GM12878 (cell line): ENCODE measurements around the gene GJA8. TPM values are rescaled to one million over a fixed set of nuclear protein-coding genes. Genes with fewer than 3 reads are reported as not detected.

Source experiments
- ATAC-seq: fragments of 200-7000 bp; cut with Tn5 transposase; 3 replicates; pipeline ENCODE4 v1.9.1; 2020; ENCODE audit warnings: mild to moderate bottlenecking, moderate library complexity
- BruUV-seq: library from RNA; stranded (reverse); fragments of 400-500 nt; replicated peaks from 2 replicates; lab custom pipeline; 2021; lab: Mats Ljungman, UMichigan
- CTCF ChIA-PET: fragments of 300-600 bp; sonication (Branson Sonifier 250); formaldehyde crosslinking; extraction: SDS; loops from one replicate; lab custom pipeline; 2021; ENCODE audit warnings: inconsistent platforms; lab: Yijun Ruan, JAX
- POLR2A ChIA-PET: fragments of 350-600 bp; formaldehyde crosslinking; extraction: SDS; loops from one replicate; lab custom pipeline; 2021; ENCODE audit warnings: inconsistent platforms; lab: Charles Lee
- RAD21 ChIA-PET: fragments of 300-600 bp; sonication (Branson Sonifier 250); formaldehyde crosslinking; loops from one replicate; lab custom pipeline; 2023; ENCODE audit warnings: antibody characterized with exemption; ENCODE audit not compliant: unreplicated experiment; lab: Charles Lee
- SMC1A ChIA-PET: fragments of 300-600 bp; sonication (Branson Sonifier 250); formaldehyde crosslinking; loops from one replicate; lab custom pipeline; 2023; ENCODE audit not compliant: unreplicated experiment, uncharacterized antibody; lab: Charles Lee
- DNase-seq: peaks from one replicate; pipeline ENCODE4 v3.0.0-alpha.2; 2011; ENCODE audit warnings: low read depth, low spot score
- FAIRE-seq: peaks from 3 replicates; lab custom pipeline; 2011; peaks lifted over from hg19 to GRCh38; lab: Jason Lieb, UNC
- H2AFZ ChIP-seq: 2 replicates; pipeline ENCODE4 v1.6.0; 2011; ENCODE audit warnings: low read depth, low read length, control low read depth; ENCODE audit not compliant: control insufficient read depth
- H3K27ac ChIP-seq: 2 replicates; pipeline ENCODE4 v1.5.1; 2011; ENCODE audit warnings: control low read depth; ENCODE audit not compliant: control insufficient read depth, insufficient read depth
- H3K27me3 ChIP-seq, 2 experiments: replicated peaks in 1 of 2; 2 replicates each; pipeline versions ENCODE4 v1.6.0 to v1.6.1; 2011; ENCODE audit warnings: low read length in 1 of 2; ENCODE audit not compliant: control insufficient read depth in 2 of 2, insufficient read depth in 2 of 2
- H3K36me3 ChIP-seq, 2 experiments: 2 replicates each; pipeline ENCODE4 v1.5.1; 2011; ENCODE audit warnings: low read length in 1 of 2; ENCODE audit not compliant: control insufficient read depth in 2 of 2, insufficient read depth in 2 of 2
- H3K4me1 ChIP-seq: 2 replicates; pipeline ENCODE4 v1.6.1; 2011; ENCODE audit warnings: mild to moderate bottlenecking, low read length, moderate library complexity, mixed read lengths; ENCODE audit not compliant: control insufficient read depth, insufficient read depth
- H3K4me2 ChIP-seq: 2 replicates; pipeline ENCODE4 v1.6.0; 2011; ENCODE audit warnings: control low read depth; ENCODE audit not compliant: control insufficient read depth, insufficient read depth
- H3K4me3 ChIP-seq: fragments of 200-600 bp; sonication (generic); 2 replicates; pipeline ENCODE4 v1.5.1; 2016
- H3K79me2 ChIP-seq: 2 replicates; pipeline ENCODE4 v1.6.0; 2011; ENCODE audit warnings: low read length; ENCODE audit not compliant: control insufficient read depth, insufficient read depth
- H3K9ac ChIP-seq: 2 replicates; pipeline ENCODE4 v1.8.0; 2011; ENCODE audit warnings: low read length, control low read depth, mixed read lengths; ENCODE audit not compliant: control insufficient read depth, insufficient read depth
- H3K9me3 ChIP-seq: replicated peaks from 3 replicates; pipeline ENCODE4 v1.5.1; 2011; ENCODE audit warnings: mild to moderate bottlenecking, low read length; ENCODE audit not compliant: control insufficient read depth, insufficient read depth
- H4K20me1 ChIP-seq: 2 replicates; pipeline ENCODE4 v1.6.0; 2011; ENCODE audit not compliant: control insufficient read depth, insufficient read depth
- CEBPB ChIP-seq, 2 experiments: fragments of 150-350 bp in 1 of 2; IDR thresholded peaks; 2 replicates each; pipeline ENCODE4 v1.6.1; 2012 to 2014; ENCODE audit warnings: low read depth in 2 of 2, low read length in 2 of 2, borderline replicate concordance in 1 of 2, inconsistent platforms in 1 of 2
- DPF2 ChIP-seq: fragments of 450-650 bp; IDR thresholded peaks from 2 replicates; pipeline ENCODE4 v1.6.1; 2017; ENCODE audit warnings: mild to moderate bottlenecking
- FOXK2 ChIP-seq: fragments of 450-650 bp; IDR thresholded peaks from 2 replicates; pipeline ENCODE4 v1.6.1; 2017; ENCODE audit warnings: mild to moderate bottlenecking, moderate library complexity
- IKZF2 ChIP-seq, 2 experiments: fragments of 450-650 bp; IDR thresholded peaks; 2 replicates each; pipeline ENCODE4 v1.6.1; 2017; ENCODE audit warnings: mild to moderate bottlenecking in 2 of 2, moderate library complexity in 2 of 2
- IRF4 ChIP-seq: IDR thresholded peaks from 2 replicates; pipeline ENCODE4 v1.6.1; 2011; ENCODE audit warnings: low read depth, low read length
- NFYB ChIP-seq: IDR thresholded peaks from 2 replicates; pipeline ENCODE4 v1.6.1; 2011; ENCODE audit warnings: low read depth, mild to moderate bottlenecking, low read length, improper control_type of control experiment, moderate library complexity; ENCODE audit not compliant: insufficient read depth
- NR2C2 ChIP-seq: IDR thresholded peaks from 2 replicates; pipeline ENCODE4 v1.6.1; 2011; ENCODE audit warnings: borderline replicate concordance, low read depth; ENCODE audit not compliant: control insufficient read depth, insufficient read length
- PAX5 ChIP-seq: IDR thresholded peaks from 2 replicates; pipeline ENCODE4 v1.6.1; 2011; ENCODE audit warnings: low read depth, low read length, borderline replicate concordance
- RB1 ChIP-seq: fragments of 450-650 bp; formaldehyde crosslinking; IDR thresholded peaks from 2 replicates; pipeline ENCODE4 v1.6.1; 2017; ENCODE audit warnings: mild to moderate bottlenecking, borderline replicate concordance
- RELA ChIP-seq: fragments of 450-650 bp; IDR thresholded peaks from 2 replicates; pipeline ENCODE4 v1.8.0; 2014; ENCODE audit warnings: borderline replicate concordance; ENCODE audit not compliant: partially characterized antibody
- SMAD1 ChIP-seq: fragments of 450-650 bp; IDR thresholded peaks from 2 replicates; pipeline ENCODE4 v1.6.1; 2018; ENCODE audit warnings: mild to moderate bottlenecking, low read depth; ENCODE audit not compliant: partially characterized antibody
- TCF7 ChIP-seq: IDR thresholded peaks from 2 replicates; pipeline ENCODE4 v1.6.1; 2014; ENCODE audit warnings: antibody characterized with exemption, borderline replicate concordance
- YY1 ChIP-seq: IDR thresholded peaks from 2 replicates; pipeline ENCODE4 v1.6.1; 2011; ENCODE audit warnings: low read depth, mild to moderate bottlenecking, low read length
- WGBS: methylation state at CpG from one replicate; pipeline ENCODE4 v1.1.6; 2016; ENCODE audit warnings: low lambda C conversion rate; ENCODE audit not compliant: insufficient replicate concordance, insufficient coverage; ENCODE audit errors: missing lambda C conversion rate; 5-methylcytosine and 5-hydroxymethylcytosine counted together
- in situ Hi-C: fragments of 300-500 bp; cut with MboI; formaldehyde crosslinking; loops from 9 replicates; pipeline ENCODE4 v1.14.3; 2018; ENCODE audit warnings: mixed read lengths
- intact Hi-C: fragments of 100-400 bp; cut with micrococcal nuclease; formaldehyde crosslinking; loops from one replicate; pipeline ENCODE4 v1.14.2; 2022; ENCODE audit not compliant: unreplicated experiment
- polyA plus RNA-seq, 11 experiments: library from polyadenylated mRNA; depleted of rRNA in 4 of 11; unstranded in 6 of 11; stranded (reverse) in 5 of 11; fragments of >200 nt; fragmentation: Nextera tagmentation in 4 of 11; fragmentation: Illumina TruSeq in 1 of 11; extraction: Ambion mirVana in 4 of 11; extraction: Trizol in 1 of 11; gene quantifications; 1 replicate in 1 of 11; 2 replicates in 10 of 11; pipeline versions ENCODE4 v1.2.1 to v1.2.3, GENCODE V29; 2011 to 2016; ENCODE audit warnings: inconsistent platforms in 2 of 11, missing spikeins in 2 of 11, low read depth in 1 of 11
- total RNA-seq, 4 experiments: library from RNA; depleted of rRNA in 3 of 4; stranded (reverse); fragments of >200 nt in 3 of 4; fragmentation: Illumina TruSeq in 1 of 4; extraction: Trizol in 1 of 4; gene quantifications; 2 replicates each; pipeline versions ENCODE4 v1.2.1 to v1.2.3, GENCODE V29; 2013 to 2021
- TF ChIP-seq, protein P1 (sequence below), 3 experiments: IDR thresholded peaks in 2 of 3; conservative IDR thresholded peaks in 1 of 3; 2 replicates each; pipeline ENCODE4 v1.5.1; 2011; ENCODE audit warnings: low read depth in 3 of 3, low read length in 3 of 3, mild to moderate bottlenecking in 3 of 3, control low read depth in 2 of 3, moderate library complexity in 2 of 3, inconsistent platforms in 1 of 3, mixed read lengths in 1 of 3; ENCODE audit not compliant: control insufficient read depth in 2 of 3, insufficient read depth in 1 of 3; ENCODE audit errors: extremely low read depth in 1 of 3
- TF ChIP-seq, protein P2 (sequence below): fragments of 450-650 bp; IDR thresholded peaks from 2 replicates; pipeline ENCODE4 v1.6.1; 2017; ENCODE audit warnings: mild to moderate bottlenecking, moderate library complexity
- TF ChIP-seq, protein P3 (sequence below): IDR thresholded peaks from 2 replicates; pipeline ENCODE4 v1.6.1; 2011; ENCODE audit warnings: low read depth, low read length, improper control_type of control experiment, borderline replicate concordance

The GJA8 gene
- total and polyA plus RNA-seq, 10 of the 15 experiments (the other 5 are each of a cell fraction or from before 2014, with no cell fraction given), result not detected

DNA sequence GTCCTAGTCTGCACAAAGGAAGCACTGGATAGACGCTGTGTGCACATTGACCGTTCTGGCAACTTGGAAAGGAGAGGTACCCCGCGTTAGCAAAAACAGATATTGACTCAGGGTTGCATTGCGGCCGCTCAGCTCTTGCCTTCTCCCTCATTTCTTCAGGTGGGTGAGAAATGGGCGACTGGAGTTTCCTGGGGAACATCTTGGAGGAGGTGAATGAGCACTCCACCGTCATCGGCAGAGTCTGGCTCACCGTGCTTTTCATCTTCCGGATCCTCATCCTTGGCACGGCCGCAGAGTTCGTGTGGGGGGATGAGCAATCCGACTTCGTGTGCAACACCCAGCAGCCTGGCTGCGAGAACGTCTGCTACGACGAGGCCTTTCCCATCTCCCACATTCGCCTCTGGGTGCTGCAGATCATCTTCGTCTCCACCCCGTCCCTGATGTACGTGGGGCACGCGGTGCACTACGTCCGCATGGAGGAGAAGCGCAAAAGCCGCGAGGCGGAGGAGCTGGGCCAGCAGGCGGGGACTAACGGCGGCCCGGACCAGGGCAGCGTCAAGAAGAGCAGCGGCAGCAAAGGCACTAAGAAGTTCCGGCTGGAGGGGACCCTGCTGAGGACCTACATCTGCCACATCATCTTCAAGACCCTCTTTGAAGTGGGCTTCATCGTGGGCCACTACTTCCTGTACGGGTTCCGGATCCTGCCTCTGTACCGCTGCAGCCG lies 5.4 kb downstream of the GJA8 start:
- FAIRE-seq, result no peak
- ChIA-PET POLR2A (no interaction called here), SMC1A (no interaction called here), RAD21 (no interaction called here), CTCF (no interaction called here)
- Histone ChIP-seq H3K79me2 (no peaks in the 10 kb centered on the region), H2AFZ (no peak overlapping the region), H3K4me1 (no peaks in the 10 kb centered on the region), H3K36me3 (no peaks in the 10 kb centered on the region), H3K27ac (no peak overlapping the region), H3K9me3 (no peaks in the 10 kb centered on the region), H3K4me3 (no peak overlapping the region), H3K4me2 (no peak overlapping the region), H3K9ac (no peak overlapping the region), H4K20me1 (no peaks in the 10 kb centered on the region), H3K27me3 (no peaks in the 10 kb centered on the region; a peak in 1 of 4 replicates)
- no peak for ATAC-seq
- no TSS peak for BruUV-seq
- in situ Hi-C loops (no loop called here), intact Hi-C loops (no loop called here)
- 70% methylated on average over 43 of the region's 44 CpGs for WGBS
- no peak for DNase-seq
- TF ChIP-seq, protein P1, sequence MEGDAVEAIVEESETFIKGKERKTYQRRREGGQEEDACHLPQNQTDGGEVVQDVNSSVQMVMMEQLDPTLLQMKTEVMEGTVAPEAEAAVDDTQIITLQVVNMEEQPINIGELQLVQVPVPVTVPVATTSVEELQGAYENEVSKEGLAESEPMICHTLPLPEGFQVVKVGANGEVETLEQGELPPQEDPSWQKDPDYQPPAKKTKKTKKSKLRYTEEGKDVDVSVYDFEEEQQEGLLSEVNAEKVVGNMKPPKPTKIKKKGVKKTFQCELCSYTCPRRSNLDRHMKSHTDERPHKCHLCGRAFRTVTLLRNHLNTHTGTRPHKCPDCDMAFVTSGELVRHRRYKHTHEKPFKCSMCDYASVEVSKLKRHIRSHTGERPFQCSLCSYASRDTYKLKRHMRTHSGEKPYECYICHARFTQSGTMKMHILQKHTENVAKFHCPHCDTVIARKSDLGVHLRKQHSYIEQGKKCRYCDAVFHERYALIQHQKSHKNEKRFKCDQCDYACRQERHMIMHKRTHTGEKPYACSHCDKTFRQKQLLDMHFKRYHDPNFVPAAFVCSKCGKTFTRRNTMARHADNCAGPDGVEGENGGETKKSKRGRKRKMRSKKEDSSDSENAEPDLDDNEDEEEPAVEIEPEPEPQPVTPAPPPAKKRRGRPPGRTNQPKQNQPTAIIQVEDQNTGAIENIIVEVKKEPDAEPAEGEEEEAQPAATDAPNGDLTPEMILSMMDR (IDR thresholded peaks at IDR 0.05 in 2 of 3, conservative IDR thresholded peaks at IDR 0.05 in 1 of 3; ENCODE audit: control insufficient read depth in 2 of 3, extremely low read depth in 1 of 3, insufficient read depth in 1 of 3, low read depth in 3 of 3, low read length in 3 of 3), result no peak
- no peak for TF ChIP-seq YY1
- no peak for TF ChIP-seq RB1
- no peak for TF ChIP-seq IKZF2 (IDR thresholded peaks at IDR 0.05)
- TF ChIP-seq PAX5, result no peak
- TF ChIP-seq NR2C2, result no peak
- no peak for TF ChIP-seq FOXK2
- TF ChIP-seq, protein P2, sequence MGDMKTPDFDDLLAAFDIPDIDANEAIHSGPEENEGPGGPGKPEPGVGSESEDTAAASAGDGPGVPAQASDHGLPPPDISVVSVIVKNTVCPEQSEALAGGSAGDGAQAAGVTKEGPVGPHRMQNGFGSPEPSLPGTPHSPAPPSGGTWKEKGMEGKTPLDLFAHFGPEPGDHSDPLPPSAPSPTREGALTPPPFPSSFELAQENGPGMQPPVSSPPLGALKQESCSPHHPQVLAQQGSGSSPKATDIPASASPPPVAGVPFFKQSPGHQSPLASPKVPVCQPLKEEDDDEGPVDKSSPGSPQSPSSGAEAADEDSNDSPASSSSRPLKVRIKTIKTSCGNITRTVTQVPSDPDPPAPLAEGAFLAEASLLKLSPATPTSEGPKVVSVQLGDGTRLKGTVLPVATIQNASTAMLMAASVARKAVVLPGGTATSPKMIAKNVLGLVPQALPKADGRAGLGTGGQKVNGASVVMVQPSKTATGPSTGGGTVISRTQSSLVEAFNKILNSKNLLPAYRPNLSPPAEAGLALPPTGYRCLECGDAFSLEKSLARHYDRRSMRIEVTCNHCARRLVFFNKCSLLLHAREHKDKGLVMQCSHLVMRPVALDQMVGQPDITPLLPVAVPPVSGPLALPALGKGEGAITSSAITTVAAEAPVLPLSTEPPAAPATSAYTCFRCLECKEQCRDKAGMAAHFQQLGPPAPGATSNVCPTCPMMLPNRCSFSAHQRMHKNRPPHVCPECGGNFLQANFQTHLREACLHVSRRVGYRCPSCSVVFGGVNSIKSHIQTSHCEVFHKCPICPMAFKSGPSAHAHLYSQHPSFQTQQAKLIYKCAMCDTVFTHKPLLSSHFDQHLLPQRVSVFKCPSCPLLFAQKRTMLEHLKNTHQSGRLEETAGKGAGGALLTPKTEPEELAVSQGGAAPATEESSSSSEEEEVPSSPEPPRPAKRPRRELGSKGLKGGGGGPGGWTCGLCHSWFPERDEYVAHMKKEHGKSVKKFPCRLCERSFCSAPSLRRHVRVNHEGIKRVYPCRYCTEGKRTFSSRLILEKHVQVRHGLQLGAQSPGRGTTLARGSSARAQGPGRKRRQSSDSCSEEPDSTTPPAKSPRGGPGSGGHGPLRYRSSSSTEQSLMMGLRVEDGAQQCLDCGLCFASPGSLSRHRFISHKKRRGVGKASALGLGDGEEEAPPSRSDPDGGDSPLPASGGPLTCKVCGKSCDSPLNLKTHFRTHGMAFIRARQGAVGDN, result no peak
- TF ChIP-seq CEBPB (IDR thresholded peaks at IDR 0.05; ENCODE audit: borderline replicate concordance in 1 of 2, low read depth in 2 of 2, low read length in 2 of 2), result no peak
- no peak for TF ChIP-seq DPF2
- no peak for TF ChIP-seq IRF4
- TF ChIP-seq, protein P3, sequence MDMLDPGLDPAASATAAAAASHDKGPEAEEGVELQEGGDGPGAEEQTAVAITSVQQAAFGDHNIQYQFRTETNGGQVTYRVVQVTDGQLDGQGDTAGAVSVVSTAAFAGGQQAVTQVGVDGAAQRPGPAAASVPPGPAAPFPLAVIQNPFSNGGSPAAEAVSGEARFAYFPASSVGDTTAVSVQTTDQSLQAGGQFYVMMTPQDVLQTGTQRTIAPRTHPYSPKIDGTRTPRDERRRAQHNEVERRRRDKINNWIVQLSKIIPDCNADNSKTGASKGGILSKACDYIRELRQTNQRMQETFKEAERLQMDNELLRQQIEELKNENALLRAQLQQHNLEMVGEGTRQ, result no peak
- no peak for TF ChIP-seq SMAD1
- TF ChIP-seq TCF7, result no peak
- no peak for TF ChIP-seq RELA
- TF ChIP-seq NFYB, result no peak
